Liver (tissue), 3 donors: ENCODE data around the gene P2RY8.

ENCODE experiments used
- ATF3 ChIP-seq: IDR thresholded peaks from 2 replicates; pipeline ENCODE4 v1.6.1; 2016; ENCODE audit warnings: antibody characterized with exemption
- CTCF ChIP-seq: fragments of 150-350 bp; IDR thresholded peaks from 2 replicates; pipeline ENCODE4 v1.5.1; 2017; ENCODE audit warnings: improper control_type of control experiment, low read depth, low read length; ENCODE audit not compliant: missing input control
- EGR1 ChIP-seq, 2 donors: IDR thresholded peaks; 2 replicates each; pipeline ENCODE4 v1.6.1; 2016 to 2018; ENCODE audit warnings: antibody characterized with exemption in 2 of 2, low read depth in 2 of 2
- FOXA1 ChIP-seq: IDR thresholded peaks from 2 replicates; pipeline ENCODE4 v1.6.1; 2016; ENCODE audit warnings: antibody characterized with exemption
- HNF4A ChIP-seq, 2 donors: conservative IDR thresholded peaks; 2 replicates each; pipeline ENCODE4 v1.6.1; 2016; ENCODE audit warnings: antibody characterized with exemption in 2 of 2, mild to moderate bottlenecking in 2 of 2
- JUND ChIP-seq, 2 donors: IDR thresholded peaks; 2 replicates each; pipeline ENCODE4 v1.6.1; 2016; ENCODE audit warnings: antibody characterized with exemption in 2 of 2
- MAX ChIP-seq: IDR thresholded peaks from 2 replicates; pipeline ENCODE4 v1.6.1; 2016; ENCODE audit warnings: antibody characterized with exemption
- RAD21 ChIP-seq, 2 donors: IDR thresholded peaks; 2 replicates each; pipeline ENCODE4 v1.6.1; 2016; ENCODE audit warnings: antibody characterized with exemption in 2 of 2, mild to moderate bottlenecking in 2 of 2
- REST ChIP-seq: IDR thresholded peaks from 2 replicates; pipeline ENCODE4 v1.6.1; 2016; ENCODE audit warnings: antibody characterized with exemption, mild to moderate bottlenecking
- RXRA ChIP-seq, 2 donors: IDR thresholded peaks; 2 replicates each; pipeline ENCODE4 v1.6.1; 2017 to 2018; ENCODE audit warnings: antibody characterized with exemption in 2 of 2, mild to moderate bottlenecking in 1 of 2
- SP1 ChIP-seq: IDR thresholded peaks from 2 replicates; pipeline ENCODE4 v1.6.1; 2018; ENCODE audit warnings: antibody characterized with exemption, mild to moderate bottlenecking
- TAF1 ChIP-seq: conservative IDR thresholded peaks from 2 replicates; pipeline ENCODE4 v1.6.1; 2016; ENCODE audit warnings: antibody characterized with exemption, mild to moderate bottlenecking
- YY1 ChIP-seq: IDR thresholded peaks from 2 replicates; pipeline ENCODE4 v1.6.1; 2016; ENCODE audit warnings: antibody characterized with exemption, mild to moderate bottlenecking
- ZBTB33 ChIP-seq: IDR thresholded peaks from 2 replicates; pipeline ENCODE4 v1.6.1; 2016; ENCODE audit warnings: antibody characterized with exemption
- donor health status: healthy.
- donor health status: healthy.

GRCh38 chrX:1493412-1493811 lies 43.6 kb downstream of the P2RY8 start:
- TF ChIP-seq JUND (IDR thresholded peaks at IDR 0.05) (no peak), CTCF (no peak), HNF4A (conservative IDR thresholded peaks at IDR 0.05) (no peak), REST (no peak), MAX (no peak), TAF1 (no peak), YY1 (no peak), FOXA1 (no peak), RXRA (IDR thresholded peaks at IDR 0.05) (no peak), SP1 (no peak), RAD21 (IDR thresholded peaks at IDR 0.05) (no peak), ZBTB33 (no peak), ATF3 (no peak), EGR1 (IDR thresholded peaks at IDR 0.05; ENCODE audit: low read depth in 2 of 2) (no peak)
